ENCODE data around the gene SLC46A2. TPM values are rescaled to one million over a fixed set of nuclear protein-coding genes. Genes with fewer than 3 reads are reported as not detected.

The SLC46A2 gene
- total and polyA plus RNA-seq, 2 experiments from 2014 or later, result 0.11 TPM; not detected in 1

- no peak overlapping the region for H3K27ac Mint-ChIP-seq
- no peak for DNase-seq (ENCODE audit: low spot score)
- H3K9me2 ChIP-seq (ENCODE audit: insufficient read depth), result no peaks in the 10 kb centered on the region
- no peak overlapping the region for H3K4me3 ChIP-seq
- H3F3A ChIP-seq (replicated peaks; ENCODE audit: low read depth), result no peaks in the 10 kb centered on the region
- H3K4me2 ChIP-seq, result no peak overlapping the region
- peaks cover 10% of the 10 kb centered on the region; the same call in 1 of the 2 replicates for H3K27me3 ChIP-seq (ENCODE audit: insufficient read depth)
- H3K36me3 ChIP-seq (ENCODE audit: insufficient read depth), result no peaks in the 10 kb centered on the region
- H3K9me3 Mint-ChIP-seq, result no peaks in the 10 kb centered on the region
- no peak overlapping the region for H3K27ac ChIP-seq (ENCODE audit: low read depth)
- no peaks in the 10 kb centered on the region for H3K36me3 Mint-ChIP-seq (ENCODE audit: low read depth)
- peaks cover 1% of the 10 kb centered on the region for H3K27me3 Mint-ChIP-seq (ENCODE audit: insufficient read depth, low read depth, poor library complexity)
- H3K4me1 ChIP-seq (ENCODE audit: insufficient read depth), result no peaks in the 10 kb centered on the region
- no peak overlapping the region for H3K4me3 Mint-ChIP-seq
- TF ChIP-seq STAT1 (IDR thresholded peaks at IDR 0.05; ENCODE audit: unreplicated experiment), result no peak
- TF ChIP-seq ZNF114 (CRISPR knock-in tag; IDR thresholded peaks at IDR 0.05), result no peak
- no peak for TF ChIP-seq REST (IDR thresholded peaks at IDR 0.05; ENCODE audit: unreplicated experiment)
- no peak for TF ChIP-seq POLR2AphosphoS5 (IDR thresholded peaks at IDR 0.05; ENCODE audit: low read depth)
- TF ChIP-seq CREB1 (CRISPR knock-in tag; IDR thresholded peaks at IDR 0.05; ENCODE audit: low read depth), result no peak
- TF ChIP-seq, protein P1, sequence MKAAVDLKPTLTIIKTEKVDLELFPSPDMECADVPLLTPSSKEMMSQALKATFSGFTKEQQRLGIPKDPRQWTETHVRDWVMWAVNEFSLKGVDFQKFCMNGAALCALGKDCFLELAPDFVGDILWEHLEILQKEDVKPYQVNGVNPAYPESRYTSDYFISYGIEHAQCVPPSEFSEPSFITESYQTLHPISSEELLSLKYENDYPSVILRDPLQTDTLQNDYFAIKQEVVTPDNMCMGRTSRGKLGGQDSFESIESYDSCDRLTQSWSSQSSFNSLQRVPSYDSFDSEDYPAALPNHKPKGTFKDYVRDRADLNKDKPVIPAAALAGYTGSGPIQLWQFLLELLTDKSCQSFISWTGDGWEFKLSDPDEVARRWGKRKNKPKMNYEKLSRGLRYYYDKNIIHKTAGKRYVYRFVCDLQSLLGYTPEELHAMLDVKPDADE (IDR thresholded peaks at IDR 0.05), result no peak
- TF ChIP-seq, protein P2, sequence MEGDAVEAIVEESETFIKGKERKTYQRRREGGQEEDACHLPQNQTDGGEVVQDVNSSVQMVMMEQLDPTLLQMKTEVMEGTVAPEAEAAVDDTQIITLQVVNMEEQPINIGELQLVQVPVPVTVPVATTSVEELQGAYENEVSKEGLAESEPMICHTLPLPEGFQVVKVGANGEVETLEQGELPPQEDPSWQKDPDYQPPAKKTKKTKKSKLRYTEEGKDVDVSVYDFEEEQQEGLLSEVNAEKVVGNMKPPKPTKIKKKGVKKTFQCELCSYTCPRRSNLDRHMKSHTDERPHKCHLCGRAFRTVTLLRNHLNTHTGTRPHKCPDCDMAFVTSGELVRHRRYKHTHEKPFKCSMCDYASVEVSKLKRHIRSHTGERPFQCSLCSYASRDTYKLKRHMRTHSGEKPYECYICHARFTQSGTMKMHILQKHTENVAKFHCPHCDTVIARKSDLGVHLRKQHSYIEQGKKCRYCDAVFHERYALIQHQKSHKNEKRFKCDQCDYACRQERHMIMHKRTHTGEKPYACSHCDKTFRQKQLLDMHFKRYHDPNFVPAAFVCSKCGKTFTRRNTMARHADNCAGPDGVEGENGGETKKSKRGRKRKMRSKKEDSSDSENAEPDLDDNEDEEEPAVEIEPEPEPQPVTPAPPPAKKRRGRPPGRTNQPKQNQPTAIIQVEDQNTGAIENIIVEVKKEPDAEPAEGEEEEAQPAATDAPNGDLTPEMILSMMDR (conservative IDR thresholded peaks at IDR 0.05; ENCODE audit: low read depth in 2 of 2), result no peak
- TF ChIP-seq JUNB (IDR thresholded peaks at IDR 0.05; ENCODE audit: unreplicated experiment), result no peak
- no peak for TF ChIP-seq ZNF331 (CRISPR knock-in tag; IDR thresholded peaks at IDR 0.05; ENCODE audit: low read depth)
- no peak for TF ChIP-seq EZH2phosphoT487 (IDR thresholded peaks at IDR 0.05; ENCODE audit: unreplicated experiment)
- TF ChIP-seq EZH2 (IDR thresholded peaks at IDR 0.05; ENCODE audit: low read depth, unreplicated experiment), result no peak
- TF ChIP-seq NANOG (IDR thresholded peaks at IDR 0.05; ENCODE audit: borderline replicate concordance), result no peak
- no peak overlapping the region for H2AFZ ChIP-seq
- H4K20me1 ChIP-seq (replicated peaks; ENCODE audit: insufficient read depth), result no peaks in the 10 kb centered on the region
- ATAC-seq, result no peak
- H3K4me1 Mint-ChIP-seq, result no peaks in the 10 kb centered on the region
- H3K79me2 ChIP-seq (replicated peaks; ENCODE audit: insufficient read depth), result no peaks in the 10 kb centered on the region
Measured at GRCh38 chr9:112911736-112912135, 21.1 kb upstream of the SLC46A2 start.
